GM19324 (cell line): ENCODE measurements around the gene ITGB3.
A peak's percentile ranks its signal among the peaks of the same experiment; 100 is the strongest.

Source experiments
- ATAC-seq: cut with Tn5 transposase; IDR thresholded peaks from one replicate; pipeline ENCODE4 v1.9.1; 2021; ENCODE audit warnings: mild to moderate bottlenecking, moderate library complexity; ENCODE audit not compliant: unreplicated experiment, low FRiP score

ITGB3 gene

DNA sequence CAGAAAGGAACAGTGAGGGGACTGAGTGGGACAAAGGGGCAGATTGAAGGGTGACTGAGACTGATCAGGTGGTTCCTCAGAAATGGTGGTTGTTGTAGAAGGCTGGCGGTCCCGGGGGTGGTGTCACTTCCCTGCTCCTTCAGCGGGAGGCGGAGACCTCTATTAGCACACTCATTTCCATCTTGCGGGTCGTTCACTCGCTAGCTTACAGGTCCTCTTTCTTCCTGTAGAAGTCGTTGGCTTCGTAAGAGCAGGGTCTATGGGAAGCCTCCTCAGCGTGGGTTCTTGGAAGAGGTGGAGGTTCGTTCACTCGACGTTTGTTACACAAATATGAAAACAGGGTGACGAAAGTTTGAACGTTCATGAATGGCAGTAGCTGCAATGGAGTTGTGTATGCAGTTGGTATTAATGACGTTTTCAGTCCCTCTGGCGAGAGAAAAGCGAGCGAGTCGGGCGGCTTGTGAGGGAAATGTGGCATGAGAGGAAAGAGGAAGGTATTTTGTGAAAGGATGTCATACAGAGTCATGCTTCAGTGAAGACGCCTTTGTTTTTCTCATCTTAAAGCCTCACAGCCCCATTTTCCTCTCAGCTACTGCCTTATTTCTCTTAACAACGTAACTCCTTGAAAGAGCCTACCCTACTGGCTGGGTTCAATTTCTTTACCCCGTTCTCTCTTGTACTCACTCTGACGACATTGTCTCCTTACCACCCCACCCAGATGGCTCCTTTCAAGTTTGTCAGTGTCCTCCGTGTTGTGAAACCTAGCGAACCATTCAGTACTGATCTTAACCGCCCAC is 70.8 kb downstream of the ITGB3 start:
- peak; percentile 40 for ATAC-seq

GRCh38 chr17:47325176-47325575 is 71.5 kb downstream of the ITGB3 start:
- no peak for ATAC-seq

DNA sequence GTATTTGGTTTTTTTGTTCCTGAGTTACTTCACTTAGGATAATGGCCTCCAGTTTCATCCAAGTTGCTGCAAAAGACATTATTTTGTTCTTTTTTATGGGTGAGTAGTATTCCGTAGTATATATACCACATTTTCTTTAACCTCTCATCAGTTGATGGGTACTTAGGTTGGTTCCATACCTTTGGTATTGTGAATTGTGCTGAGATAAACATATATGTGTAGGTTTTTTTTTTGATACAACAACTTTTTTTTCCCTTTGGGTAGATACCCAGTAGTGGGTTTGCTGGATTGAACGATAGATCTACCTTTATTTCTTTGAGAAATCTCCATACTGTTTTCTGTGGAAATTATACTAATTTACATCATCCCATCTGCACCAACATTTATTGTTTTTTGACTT is 76.9 kb downstream of the ITGB3 start:
- ATAC-seq = no peak

GRCh38 chr17:47332287-47332686 is 78.7 kb downstream of the ITGB3 start:
- no peak for ATAC-seq

- ATAC-seq = no peak
Measured at GRCh38 chr17:47335101-47335936, 81.7 kb downstream of the ITGB3 start.

- no peak for ATAC-seq
Measured at GRCh38 chr17:47338026-47338425, 84.4 kb downstream of the ITGB3 start.

DNA sequence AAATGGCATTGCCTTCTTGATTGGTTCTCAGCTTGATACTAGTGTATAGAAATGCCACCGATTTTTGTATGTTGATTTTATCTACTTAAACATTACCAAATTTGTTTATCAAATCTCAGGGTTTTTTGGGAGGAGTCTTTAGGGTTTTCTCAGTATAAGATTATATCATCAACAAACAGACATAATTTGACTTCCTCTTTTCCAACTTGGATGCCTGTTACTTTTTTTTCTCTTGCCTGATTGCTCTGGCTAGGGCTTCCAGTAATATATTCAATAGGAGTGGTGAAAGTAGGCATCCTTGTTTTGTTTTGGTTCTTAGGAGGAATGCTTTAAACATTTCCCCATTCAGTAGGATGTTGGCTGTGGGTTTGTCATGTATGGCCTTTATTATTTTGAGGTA is 99.2 kb downstream of the ITGB3 start:
- ATAC-seq = no peak

- no peak for ATAC-seq
Measured at GRCh38 chr17:47358652-47359051, 105.0 kb downstream of the ITGB3 start.
